HCT116 (cell line): ENCODE data around the gene PLEKHM1. TPM values are rescaled to one million over a fixed set of nuclear protein-coding genes. Genes with fewer than 3 reads are reported as not detected.

Experiments
- ATAC-seq: fragments of 200-7000 bp; cut with Tn5 transposase; 2 replicates; pipeline ENCODE4 v1.9.1; 2020; ENCODE audit warnings: mild to moderate bottlenecking, moderate library complexity
- BruUV-seq: library from RNA; stranded (reverse); fragments of 400-500 nt; replicated peaks from 2 replicates; lab custom pipeline; 2021; lab: Mats Ljungman, UMichigan
- CTCF ChIA-PET: fragments of 300-600 bp; sonication (Branson Sonifier 250); formaldehyde crosslinking; loops from one replicate; lab custom pipeline; 2021; ENCODE audit warnings: antibody characterized with exemption; lab: Charles Lee
- POLR2A ChIA-PET: fragments of 300-600, 350-600 bp; sonication (Branson Sonifier 250); formaldehyde crosslinking; loops from one replicate; lab custom pipeline; 2021; ENCODE audit warnings: antibody characterized with exemption; lab: Charles Lee
- RAD21 ChIA-PET, 2 experiments: fragments of 300-600 bp; sonication (Branson Sonifier 250); formaldehyde crosslinking; loops; one replicate each; lab custom pipeline; 2023; ENCODE audit warnings: low total read pairs in 2 of 2; ENCODE audit not compliant: uncharacterized antibody in 2 of 2, unreplicated experiment in 2 of 2, low non-redundant PET in 1 of 2; lab: Charles Lee
- DNase-seq: peaks from one replicate; pipeline ENCODE4 v3.0.0-alpha.2; 2010; ENCODE audit warnings: low read depth, low spot score
- H2AFZ ChIP-seq: fragments of 200-600 bp; shearing (Covaris generic), sonication (generic); 2 replicates; pipeline ENCODE4 v1.6.1; 2017; ENCODE audit warnings: low read depth, mixed run types, mixed read lengths, antibody characterized with exemption, low read length; ENCODE audit not compliant: poor library complexity, severe bottlenecking
- H3K27ac ChIP-seq: 2 replicates; pipeline ENCODE4 v1.5.1; 2012; ENCODE audit warnings: low read depth, low read length
- H3K27me3 ChIP-seq: fragments of 200-600 bp; sonication (generic); 2 replicates; pipeline ENCODE4 v1.6.1; 2016; ENCODE audit warnings: mixed run types, low read length, mixed read lengths; ENCODE audit not compliant: insufficient read depth
- H3K36me3 ChIP-seq, 2 experiments: fragments of 200-500 bp in 1 of 2; fragments of 200-600 bp in 1 of 2; sonication (Bioruptor generic) in 1 of 2; sonication (generic) in 1 of 2; 2 replicates each; pipeline versions ENCODE4 v1.5.1 to v1.6.1; 2014 to 2016; ENCODE audit warnings: low read length in 2 of 2, inconsistent platforms in 1 of 2, mixed read lengths in 1 of 2, mixed run types in 1 of 2; ENCODE audit not compliant: insufficient read depth in 2 of 2, control insufficient read depth in 1 of 2
- H3K4me1 ChIP-seq, 2 experiments: fragments of 200-600 bp in 1 of 2; sonication (generic) in 1 of 2; 2 replicates each; pipeline versions ENCODE4 v1.5.1 to v1.6.1; 2012 to 2017; ENCODE audit warnings: low read length in 2 of 2, inconsistent platforms in 1 of 2, mild to moderate bottlenecking in 1 of 2, mixed read lengths in 1 of 2, mixed run types in 1 of 2, moderate library complexity in 1 of 2; ENCODE audit not compliant: insufficient read depth in 2 of 2, control insufficient read depth in 1 of 2
- H3K4me2 ChIP-seq: fragments of 200-600 bp; sonication (generic); 2 replicates; pipeline ENCODE4 v1.6.1; 2017; ENCODE audit warnings: mixed run types, low read length, mixed read lengths
- H3K4me3 ChIP-seq, 2 experiments: fragments of 200-600 bp in 1 of 2; sonication (generic) in 1 of 2; replicated peaks in 1 of 2; 2 replicates each; pipeline ENCODE4 v1.5.1; 2011 to 2016; ENCODE audit warnings: low read length in 2 of 2, control low read depth in 1 of 2, low read depth in 1 of 2, mild to moderate bottlenecking in 1 of 2, mixed read lengths in 1 of 2, mixed run types in 1 of 2
- H3K79me2 ChIP-seq: fragments of 200-600 bp; sonication (generic); 2 replicates; pipeline ENCODE4 v1.6.1; 2017; ENCODE audit warnings: mild to moderate bottlenecking, mixed run types, low read length, moderate library complexity, mixed read lengths; ENCODE audit not compliant: insufficient read depth
- H3K9ac ChIP-seq: fragments of 200-600 bp; sonication (generic); 2 replicates; pipeline ENCODE4 v1.6.1; 2016; ENCODE audit warnings: low read length, mixed read lengths
- H3K9me2 ChIP-seq: fragments of 200-600 bp; sonication (generic), shearing (Covaris generic); 2 replicates; pipeline ENCODE4 v1.6.1; 2017; ENCODE audit warnings: mixed run types, mild to moderate bottlenecking, moderate library complexity; ENCODE audit not compliant: insufficient read depth
- H3K9me3 ChIP-seq, 2 experiments: fragments of 200-500 bp in 1 of 2; fragments of 200-600 bp in 1 of 2; sonication (Bioruptor generic) in 1 of 2; sonication (generic) in 1 of 2; 2 replicates each; pipeline ENCODE4 v1.6.1; 2014 to 2017; ENCODE audit warnings: low read length in 2 of 2, mixed read lengths in 2 of 2, inconsistent platforms in 1 of 2, low read depth in 1 of 2, mild to moderate bottlenecking in 1 of 2, mixed run types in 1 of 2, moderate library complexity in 1 of 2; ENCODE audit not compliant: control insufficient read depth in 1 of 2, insufficient read depth in 1 of 2
- H4K20me1 ChIP-seq: fragments of 200-600 bp; sonication (generic), shearing (Covaris generic); 2 replicates; pipeline ENCODE4 v1.6.1; 2017; ENCODE audit warnings: mixed run types, mild to moderate bottlenecking, moderate library complexity; ENCODE audit not compliant: insufficient read depth
- CBX3 ChIP-seq: IDR thresholded peaks from 2 replicates; pipeline ENCODE4 v1.6.1; 2012; ENCODE audit warnings: low read depth
- CTCF ChIP-seq, 3 experiments: fragments of 200-600 bp in 1 of 3; sonication (generic) in 1 of 3; IDR thresholded peaks in 2 of 3; conservative IDR thresholded peaks in 1 of 3; 2 replicates each; pipeline ENCODE4 v1.5.1; 2012 to 2017; ENCODE audit warnings: low read depth in 2 of 3, low read length in 2 of 3, antibody characterized with exemption in 1 of 3, borderline replicate concordance in 1 of 3, control low read depth in 1 of 3, mild to moderate bottlenecking in 1 of 3, mixed read lengths in 1 of 3, mixed run types in 1 of 3, moderate library complexity in 1 of 3; ENCODE audit not compliant: insufficient read depth in 1 of 3
- JUND ChIP-seq: IDR thresholded peaks from 2 replicates; pipeline ENCODE4 v1.6.1; 2012
- POLR2AphosphoS5 ChIP-seq: IDR thresholded peaks from 2 replicates; pipeline ENCODE4 v1.6.1; 2011; ENCODE audit warnings: mild to moderate bottlenecking, low read depth, low read length, moderate library complexity
- TCF7L2 ChIP-seq: IDR thresholded peaks from 2 replicates; pipeline ENCODE4 v1.7.0; 2011; ENCODE audit warnings: borderline replicate concordance, inconsistent platforms; ENCODE audit not compliant: insufficient read depth, insufficient read length; ENCODE audit errors: extremely low read depth
- ZFX ChIP-seq: fragments of 450-650 bp; IDR thresholded peaks from 2 replicates; pipeline ENCODE4 v1.6.1; 2017
- ZNF274 ChIP-seq: fragments of 200-500 bp; sonication (Bioruptor generic); IDR thresholded peaks from 2 replicates; pipeline ENCODE4 v1.6.1; 2014; ENCODE audit warnings: mild to moderate bottlenecking, low read depth, low read length, inconsistent platforms
- intact Hi-C: fragments of 100-400 bp; cut with micrococcal nuclease; formaldehyde crosslinking; loops from 2 replicates; pipeline ENCODE4 v1.10.0; 2022
- total RNA-seq: library from RNA; stranded (reverse); gene quantifications from one replicate; pipeline ENCODE4 v1.2.1, GENCODE V29; 2021; ENCODE audit not compliant: unreplicated experiment
- TF ChIP-seq, protein P1 (sequence below): IDR thresholded peaks from 2 replicates; pipeline ENCODE4 v1.6.1; 2012

Gene PLEKHM1
- total RNA-seq, 1 experiment from 2014 or later: 32.8 TPM

DNA sequence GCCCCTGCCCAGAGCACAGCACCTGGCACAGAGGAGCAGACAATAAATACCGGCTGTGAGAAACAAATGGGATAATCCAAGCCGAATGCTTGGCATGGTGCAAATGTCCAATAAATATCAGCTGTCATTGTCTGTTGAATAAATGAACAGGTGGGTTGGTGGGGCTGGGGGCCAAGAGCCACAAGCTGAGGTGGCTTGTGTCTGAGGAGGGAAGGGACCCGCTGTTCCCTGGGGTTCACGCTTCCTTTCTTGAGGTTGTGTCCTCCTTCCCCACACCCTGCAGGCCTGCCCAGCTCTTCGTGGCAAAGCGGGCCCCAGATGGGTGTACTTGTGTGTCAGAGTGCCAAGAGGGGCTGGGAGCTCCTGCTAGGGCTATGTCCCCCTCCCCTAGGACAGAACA, 96.4 kb downstream of the PLEKHM1 start:
- DNase-seq (no peak), ATAC-seq (no peak)
- H3K4me3 ChIP-seq: no peak overlapping the region
- TF ChIP-seq, protein P1, sequence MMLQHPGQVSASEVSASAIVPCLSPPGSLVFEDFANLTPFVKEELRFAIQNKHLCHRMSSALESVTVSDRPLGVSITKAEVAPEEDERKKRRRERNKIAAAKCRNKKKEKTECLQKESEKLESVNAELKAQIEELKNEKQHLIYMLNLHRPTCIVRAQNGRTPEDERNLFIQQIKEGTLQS: no peak
- no peak for TF ChIP-seq POLR2AphosphoS5
- no peak for TF ChIP-seq ZNF274
- no peak for TF ChIP-seq ZFX
- TF ChIP-seq CTCF (IDR thresholded peaks at IDR 0.05 in 2 of 3, conservative IDR thresholded peaks at IDR 0.05 in 1 of 3; ENCODE audit: borderline replicate concordance in 1 of 3, insufficient read depth in 1 of 3, low read depth in 2 of 3, low read length in 2 of 3): no peak
- no peak for TF ChIP-seq CBX3
- TF ChIP-seq JUND: no peak
- no peak for TF ChIP-seq TCF7L2
- H3K36me3 ChIP-seq: peaks cover 2 to 7% of the 10 kb centered on the region in 2 experiments; a peak in 2 of 4 replicates
- H3K9ac ChIP-seq: no peak overlapping the region
- intact Hi-C loops: no loop called here
- H4K20me1 ChIP-seq: no peaks in the 10 kb centered on the region
- ChIA-PET CTCF (interaction anchor here (0.9 to 9.5 kb wide), 4 partner anchors 8 to 124 kb away, joined by 4 to 58 read pairs (median 4); no protein-coding TSS in a partner anchor), POLR2A (interaction anchor here (1.8 to 2.1 kb wide), 2 partner anchors 31 to 32 kb away, joined by 5 to 6 read pairs; no protein-coding TSS in a partner anchor), RAD21 (interaction anchor here in 1 of 2 experiments (0.8 kb wide), 1 partner anchor 31 kb away, joined by 3 read pairs; no protein-coding TSS in a partner anchor)
- H3K4me2 ChIP-seq: no peak overlapping the region
- H3K27ac ChIP-seq: no peak overlapping the region
- H3K9me3 ChIP-seq: no peaks in the 10 kb centered on the region
- H2AFZ ChIP-seq: no peak overlapping the region
- H3K79me2 ChIP-seq: no peaks in the 10 kb centered on the region
- no peaks in the 10 kb centered on the region for H3K27me3 ChIP-seq
- H3K9me2 ChIP-seq: no peaks in the 10 kb centered on the region
- no TSS peak for BruUV-seq
- peaks cover 0 to 16% of the 10 kb centered on the region in 2 experiments; a peak in 2 of 4 replicates for H3K4me1 ChIP-seq
